ENCODE results near the gene SPTBN4. TPM values are rescaled to one million over a fixed set of nuclear protein-coding genes. Genes with fewer than 3 reads are reported as not detected.

SPTBN4 gene
- total and polyA plus RNA-seq, 2 of the 4 experiments (the other 2 are of a cell fraction), result 0.72 to 0.91 TPM

GRCh38 chr19:40458597-40458974 lies 8.2 kb upstream of the SPTBN4 start:
- in situ Hi-C loops (cut with MboI; ENCODE audit: low sequenced_read_pairs) (no loop called here), dilution Hi-C loops (cut with HindIII; ENCODE audit: low sequenced_read_pairs, unreplicated experiment) (no loop called here), intact Hi-C loops (cut with micrococcal nuclease) (no loop called here)
- no peaks in the 10 kb centered on the region for H3K27me3 ChIP-seq (ENCODE audit: control insufficient read depth, insufficient read depth, low read length)
- H3K56ac ChIP-seq (ENCODE audit: extremely low read depth, insufficient read depth, low read length), result no peak overlapping the region
- no peak overlapping the region for H2BK120ac ChIP-seq (ENCODE audit: low read depth, low read length)
- no peak overlapping the region for H3K23ac ChIP-seq (ENCODE audit: low read depth, low read length)
- H3K9me1 ChIP-seq (ENCODE audit: insufficient read depth, low read length), result no peaks in the 10 kb centered on the region; the same call in 1 of the 2 replicates
- ChIA-PET POLR2A (ENCODE audit: unreplicated experiment) (no interaction called here), CTCF (no interaction called here)
- TF ChIP-seq RAD21 (IDR thresholded peaks at IDR 0.05; ENCODE audit: low read length), result no peak
- no peak for TF ChIP-seq RFX5 (IDR thresholded peaks at IDR 0.05; ENCODE audit: low read depth, low read length)
- no peak for TF ChIP-seq BHLHE40 (IDR thresholded peaks at IDR 0.05; ENCODE audit: low read depth, low read length)
- no peak for TF ChIP-seq USF2 (IDR thresholded peaks at IDR 0.05; ENCODE audit: low read depth, low read length)
- TF ChIP-seq MAZ (IDR thresholded peaks at IDR 0.05; ENCODE audit: borderline replicate concordance, low read depth, low read length), result no peak
- no peak for TF ChIP-seq CTCF (conservative IDR thresholded peaks at IDR 0.05; ENCODE audit: low read depth, low read length)
- no peak for TF ChIP-seq ELK1 (IDR thresholded peaks at IDR 0.05; ENCODE audit: borderline replicate concordance, low read depth, low read length)
- TF ChIP-seq MAFK (IDR thresholded peaks at IDR 0.05; ENCODE audit: low read depth, low read length), result no peak
- TF ChIP-seq SMC3 (IDR thresholded peaks at IDR 0.05; ENCODE audit: low read depth, low read length), result no peak
- TF ChIP-seq POLR2A (IDR thresholded peaks at IDR 0.05; ENCODE audit: low read depth, low read length), result no peak
- no peak for TF ChIP-seq CHD1 (IDR thresholded peaks at IDR 0.05; ENCODE audit: low read depth, low read length)
- H2BK5ac ChIP-seq (ENCODE audit: low read depth, low read length, poor library complexity, severe bottlenecking), result no peak overlapping the region
- H3K4ac ChIP-seq (ENCODE audit: low read depth, low read length), result no peak overlapping the region
- H3K9ac ChIP-seq (ENCODE audit: low read depth, low read length), result no peak overlapping the region
- BruUV-seq (replicated peaks), result no TSS peak
- no peaks in the 10 kb centered on the region for H3K9me3 ChIP-seq (ENCODE audit: control insufficient read depth, insufficient read depth, low read length)
- no peak overlapping the region for H2AFZ ChIP-seq (replicated peaks; ENCODE audit: low read length, poor library complexity)
- H4K8ac ChIP-seq (ENCODE audit: low read depth in 2 of 2, low read length in 2 of 2), result no peak overlapping the region
- H4K20me1 ChIP-seq (ENCODE audit: insufficient read depth, low read length), result peaks cover 4% of the 10 kb centered on the region; the same call in 1 of the 2 replicates
- no peak overlapping the region for H3K4me3 ChIP-seq (ENCODE audit: insufficient read depth, low read depth, low read length)
- H3K4me1 ChIP-seq (ENCODE audit: control insufficient read depth, insufficient read depth, low read length), result no peaks in the 10 kb centered on the region; the same call in 1 of the 2 replicates
- H4K5ac ChIP-seq (ENCODE audit: low read depth, low read length), result no peak overlapping the region
- no peak overlapping the region for H4K91ac ChIP-seq (ENCODE audit: insufficient read depth, low read depth, low read length)
- ATAC-seq (ENCODE audit: low read depth), result no peak
- H3K27ac ChIP-seq (ENCODE audit: insufficient read depth, low read length), result no peak overlapping the region
- H2AK9ac ChIP-seq (replicated peaks; ENCODE audit: low read depth, low read length, poor library complexity), result no peak overlapping the region
- H2AK5ac ChIP-seq (ENCODE audit: low read depth, low read length), result no peak overlapping the region
- no peak overlapping the region for H2BK20ac ChIP-seq (ENCODE audit: low read depth, low read length)
- no CpG with 5 or more reads among the region's 3 CpGs for whole genome bisulfite sequencing, 2 experiments (ENCODE audit: extremely low coverage in 2 of 2, insufficient read length in 1 of 2)
- no peak overlapping the region for H2BK15ac ChIP-seq (ENCODE audit: low read depth, low read length)
- no peak for DNase-seq
- H3K4me2 ChIP-seq (ENCODE audit: low read depth, low read length), result no peak overlapping the region
- no peak overlapping the region for H3K14ac ChIP-seq (replicated peaks; ENCODE audit: low read depth, low read length)
- H3K36me3 ChIP-seq (ENCODE audit: control insufficient read depth, insufficient read depth, low read length), result peaks cover 3% of the 10 kb centered on the region; the same call in 1 of the 2 replicates
- H3K79me1 ChIP-seq (ENCODE audit: low read depth in 1 of 2, low read length in 2 of 2), result peaks cover 0 to 14% of the 10 kb centered on the region in 2 experiments; a peak in 3 of 4 replicates
- H3K18ac ChIP-seq (ENCODE audit: low read depth, low read length), result no peak overlapping the region
